ENCODE measurements around the gene PPP3R2.

The PPP3R2 gene

DNA sequence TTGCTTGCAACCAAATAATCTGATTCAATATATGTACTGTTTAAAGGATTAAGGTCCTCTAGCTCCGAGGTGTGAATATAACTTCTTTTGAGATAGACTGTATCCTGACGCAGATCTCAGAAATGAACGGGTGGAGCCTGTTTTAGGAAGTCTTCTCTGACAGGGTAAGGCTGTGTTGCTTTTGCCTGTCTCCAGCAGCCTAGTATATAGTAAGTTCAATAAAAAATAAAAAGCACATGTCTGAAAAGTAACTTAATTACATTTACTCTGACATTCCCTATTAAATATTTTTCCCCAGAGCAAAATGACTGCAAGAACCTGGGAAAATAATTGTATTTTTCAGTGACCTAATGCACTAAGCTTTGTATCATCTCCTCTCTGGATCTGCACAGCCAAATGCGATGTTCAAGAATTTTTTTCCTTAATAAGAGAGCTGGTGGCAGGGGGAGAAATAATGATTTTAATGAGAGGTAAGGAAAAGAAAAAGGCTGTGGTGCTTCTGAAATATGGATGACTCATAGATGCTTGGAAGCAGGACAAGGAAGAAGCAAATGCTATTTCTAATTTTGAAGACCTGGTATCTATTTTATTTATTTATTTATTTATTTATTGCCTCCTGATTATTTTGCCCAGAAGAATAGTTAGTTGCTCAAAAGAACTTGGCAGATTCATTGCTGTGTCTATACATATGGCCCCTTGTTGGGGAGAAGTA is 7.3 kb downstream of the PPP3R2 start:
- no peaks in the 10 kb centered on the region for H3K79me2 ChIP-seq (ENCODE audit: insufficient read depth, low read length)
- H3K36me3 ChIP-seq (ENCODE audit: insufficient read depth, low read length): no peaks in the 10 kb centered on the region
- no peaks in the 10 kb centered on the region for H4K20me1 ChIP-seq (ENCODE audit: insufficient read depth, low read length, poor library complexity, severe bottlenecking)
- H3K4me1 ChIP-seq (ENCODE audit: insufficient read depth, low read length, poor library complexity, severe bottlenecking): no peaks in the 10 kb centered on the region
- H3K9ac ChIP-seq (ENCODE audit: low read depth, low read length, poor library complexity, severe bottlenecking): no peak overlapping the region
- H3K9me3 ChIP-seq (ENCODE audit: insufficient read depth, low read depth, low read length): no peaks in the 10 kb centered on the region
- no peaks in the 10 kb centered on the region for H3K9me2 ChIP-seq (replicated peaks; ENCODE audit: low read depth, low read length)
- no peaks in the 10 kb centered on the region for H3F3A ChIP-seq (ENCODE audit: low read depth)
- no peak overlapping the region for H3K4me3 ChIP-seq (ENCODE audit: low read length, poor library complexity, severe bottlenecking)
- H3K4me2 ChIP-seq (ENCODE audit: low read depth, low read length, poor library complexity, severe bottlenecking): no peak overlapping the region
- TF ChIP-seq, protein P1, sequence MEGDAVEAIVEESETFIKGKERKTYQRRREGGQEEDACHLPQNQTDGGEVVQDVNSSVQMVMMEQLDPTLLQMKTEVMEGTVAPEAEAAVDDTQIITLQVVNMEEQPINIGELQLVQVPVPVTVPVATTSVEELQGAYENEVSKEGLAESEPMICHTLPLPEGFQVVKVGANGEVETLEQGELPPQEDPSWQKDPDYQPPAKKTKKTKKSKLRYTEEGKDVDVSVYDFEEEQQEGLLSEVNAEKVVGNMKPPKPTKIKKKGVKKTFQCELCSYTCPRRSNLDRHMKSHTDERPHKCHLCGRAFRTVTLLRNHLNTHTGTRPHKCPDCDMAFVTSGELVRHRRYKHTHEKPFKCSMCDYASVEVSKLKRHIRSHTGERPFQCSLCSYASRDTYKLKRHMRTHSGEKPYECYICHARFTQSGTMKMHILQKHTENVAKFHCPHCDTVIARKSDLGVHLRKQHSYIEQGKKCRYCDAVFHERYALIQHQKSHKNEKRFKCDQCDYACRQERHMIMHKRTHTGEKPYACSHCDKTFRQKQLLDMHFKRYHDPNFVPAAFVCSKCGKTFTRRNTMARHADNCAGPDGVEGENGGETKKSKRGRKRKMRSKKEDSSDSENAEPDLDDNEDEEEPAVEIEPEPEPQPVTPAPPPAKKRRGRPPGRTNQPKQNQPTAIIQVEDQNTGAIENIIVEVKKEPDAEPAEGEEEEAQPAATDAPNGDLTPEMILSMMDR (conservative IDR thresholded peaks at IDR 0.05; ENCODE audit: low read length): no peak
- no peak for TF ChIP-seq EZH2phosphoT487 (IDR thresholded peaks at IDR 0.05; ENCODE audit: borderline replicate concordance)
- no peak overlapping the region for H2AFZ ChIP-seq (ENCODE audit: low read length)
- H3K27me3 ChIP-seq (ENCODE audit: insufficient read depth, low read length, poor library complexity, severe bottlenecking): no peaks in the 10 kb centered on the region

DNA sequence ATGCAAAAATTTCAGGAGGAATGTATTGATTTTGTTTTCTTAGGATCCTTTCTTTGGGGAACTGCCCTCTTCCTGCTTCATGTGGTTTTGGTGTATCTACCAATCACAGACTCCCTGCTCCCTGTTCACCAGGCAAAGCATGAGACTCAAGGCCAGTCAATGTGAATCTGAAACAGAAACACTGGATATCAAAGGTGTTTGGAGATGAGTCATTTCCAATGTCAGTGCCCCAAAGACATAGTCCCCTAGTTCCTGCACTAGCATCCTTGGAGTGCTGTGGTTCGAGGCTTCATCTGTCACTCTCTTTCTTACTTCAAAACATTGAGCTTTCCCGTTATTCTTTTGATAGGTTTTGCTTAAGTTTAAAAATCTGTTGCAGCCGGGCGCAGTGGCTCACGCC is 8.1 kb downstream of the PPP3R2 start:
- Histone ChIP-seq H3F3A (ENCODE audit: low read depth) (no peaks in the 10 kb centered on the region), H3K4me1 (ENCODE audit: insufficient read depth, low read length, poor library complexity, severe bottlenecking) (no peaks in the 10 kb centered on the region), H3K4me3 (ENCODE audit: low read length, poor library complexity, severe bottlenecking) (no peak overlapping the region), H3K79me2 (ENCODE audit: insufficient read depth, low read length) (no peaks in the 10 kb centered on the region), H3K4me2 (ENCODE audit: low read depth, low read length, poor library complexity, severe bottlenecking) (no peak overlapping the region), H3K27me3 (ENCODE audit: insufficient read depth, low read length, poor library complexity, severe bottlenecking) (no peaks in the 10 kb centered on the region), H4K20me1 (ENCODE audit: insufficient read depth, low read length, poor library complexity, severe bottlenecking) (no peaks in the 10 kb centered on the region), H3K9me3 (ENCODE audit: insufficient read depth, low read depth, low read length) (no peaks in the 10 kb centered on the region), H2AFZ (ENCODE audit: low read length) (no peak overlapping the region), H3K9me2 (replicated peaks; ENCODE audit: low read depth, low read length) (no peaks in the 10 kb centered on the region), H3K36me3 (ENCODE audit: insufficient read depth, low read length) (no peaks in the 10 kb centered on the region), H3K9ac (ENCODE audit: low read depth, low read length, poor library complexity, severe bottlenecking) (no peak overlapping the region)
- TF ChIP-seq EZH2phosphoT487 (IDR thresholded peaks at IDR 0.05; ENCODE audit: borderline replicate concordance): no peak
- TF ChIP-seq, protein P1 (conservative IDR thresholded peaks at IDR 0.05; ENCODE audit: low read length): no peak

DNA sequence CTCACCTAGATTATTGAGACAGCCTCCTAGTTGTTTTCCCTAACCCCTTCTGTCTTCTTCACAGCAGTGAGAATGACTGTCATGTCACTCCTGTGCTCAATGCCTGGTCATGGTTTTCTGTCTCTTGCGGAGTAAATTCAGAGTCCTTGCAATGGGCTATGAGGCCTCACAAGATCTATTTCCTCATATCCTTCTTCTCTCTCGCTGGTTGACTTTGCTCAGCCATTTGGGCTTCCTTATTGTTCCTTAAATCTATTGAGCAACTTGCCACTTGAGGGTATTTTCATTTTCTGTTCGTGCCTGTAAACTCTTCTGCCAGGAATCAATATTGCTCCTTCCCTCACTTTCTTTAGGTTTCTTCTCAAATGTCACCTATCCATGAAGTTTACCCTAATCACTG is 9.0 kb downstream of the PPP3R2 start:
- Histone ChIP-seq H4K20me1 (ENCODE audit: insufficient read depth, low read length, poor library complexity, severe bottlenecking) (no peaks in the 10 kb centered on the region), H3K79me2 (ENCODE audit: insufficient read depth, low read length) (no peaks in the 10 kb centered on the region), H3K4me2 (ENCODE audit: low read depth, low read length, poor library complexity, severe bottlenecking) (no peak overlapping the region), H3K9me2 (replicated peaks; ENCODE audit: low read depth, low read length) (no peaks in the 10 kb centered on the region), H3F3A (ENCODE audit: low read depth) (no peaks in the 10 kb centered on the region), H3K4me1 (ENCODE audit: insufficient read depth, low read length, poor library complexity, severe bottlenecking) (no peaks in the 10 kb centered on the region), H3K9me3 (ENCODE audit: insufficient read depth, low read depth, low read length) (no peaks in the 10 kb centered on the region), H3K9ac (ENCODE audit: low read depth, low read length, poor library complexity, severe bottlenecking) (no peak overlapping the region), H3K36me3 (ENCODE audit: insufficient read depth, low read length) (no peaks in the 10 kb centered on the region), H2AFZ (ENCODE audit: low read length) (no peak overlapping the region), H3K27me3 (ENCODE audit: insufficient read depth, low read length, poor library complexity, severe bottlenecking) (no peaks in the 10 kb centered on the region), H3K4me3 (ENCODE audit: low read length, poor library complexity, severe bottlenecking) (no peak overlapping the region)
- TF ChIP-seq EZH2phosphoT487 (IDR thresholded peaks at IDR 0.05; ENCODE audit: borderline replicate concordance): no peak
- TF ChIP-seq, protein P1 (conservative IDR thresholded peaks at IDR 0.05; ENCODE audit: low read length): no peak

All from Loucy (cell line).